GM13977 (cell line): ENCODE measurements around the gene KCNIP3.
A peak's percentile ranks its signal among the peaks of the same experiment; 100 is the strongest.

Experiments used
- DNase-seq: peaks from one replicate; pipeline ENCODE4 v3.0.0; 2012; ENCODE audit warnings: low spot score
- in situ Hi-C: fragments of 300-500 bp; cut with MboI; formaldehyde crosslinking; loops from one replicate; pipeline ENCODE4 v1.12.0; 2022; ENCODE audit warnings: low sequenced_read_pairs, low pct_unique_long_range_greater_than_20kb, mixed read lengths, inconsistent platforms; ENCODE audit not compliant: unreplicated experiment
- TF ChIP-seq, protein P1 (sequence below): IDR thresholded peaks from 2 replicates; pipeline ENCODE4 v1.5.1; 2012; ENCODE audit warnings: mild to moderate bottlenecking, control low read depth; ENCODE audit not compliant: insufficient read depth; ENCODE audit errors: extremely low read depth, missing control alignments

The KCNIP3 gene

DNA sequence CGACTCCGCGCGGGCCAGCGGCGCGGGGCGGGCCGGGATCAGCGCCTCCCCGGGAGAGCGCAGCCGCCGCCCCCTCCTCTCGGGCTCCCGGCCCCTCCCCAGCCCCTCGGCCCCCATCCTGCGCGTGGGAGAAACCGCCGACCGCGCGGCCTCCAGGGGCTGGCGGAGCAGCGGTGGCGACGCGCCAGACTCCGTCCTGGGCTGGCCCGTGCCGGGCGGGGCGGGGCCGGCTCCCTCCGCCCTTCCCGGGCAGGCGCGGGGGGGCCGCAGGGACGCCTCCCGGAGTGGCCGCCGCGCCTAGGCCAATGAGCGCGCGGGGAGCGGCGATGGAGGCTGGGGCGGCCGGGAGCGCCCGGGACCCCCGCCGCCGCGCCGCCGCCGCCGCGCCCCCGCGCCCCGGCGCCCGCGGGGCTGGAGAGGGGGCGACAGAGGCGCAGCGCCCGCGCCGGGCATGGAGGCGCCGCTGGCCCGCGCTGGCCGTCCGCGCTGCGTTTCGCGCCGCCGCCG, 49.1 kb downstream of the KCNIP3 start:
- peak; percentile 66 for DNase-seq
- TF ChIP-seq, protein P1, sequence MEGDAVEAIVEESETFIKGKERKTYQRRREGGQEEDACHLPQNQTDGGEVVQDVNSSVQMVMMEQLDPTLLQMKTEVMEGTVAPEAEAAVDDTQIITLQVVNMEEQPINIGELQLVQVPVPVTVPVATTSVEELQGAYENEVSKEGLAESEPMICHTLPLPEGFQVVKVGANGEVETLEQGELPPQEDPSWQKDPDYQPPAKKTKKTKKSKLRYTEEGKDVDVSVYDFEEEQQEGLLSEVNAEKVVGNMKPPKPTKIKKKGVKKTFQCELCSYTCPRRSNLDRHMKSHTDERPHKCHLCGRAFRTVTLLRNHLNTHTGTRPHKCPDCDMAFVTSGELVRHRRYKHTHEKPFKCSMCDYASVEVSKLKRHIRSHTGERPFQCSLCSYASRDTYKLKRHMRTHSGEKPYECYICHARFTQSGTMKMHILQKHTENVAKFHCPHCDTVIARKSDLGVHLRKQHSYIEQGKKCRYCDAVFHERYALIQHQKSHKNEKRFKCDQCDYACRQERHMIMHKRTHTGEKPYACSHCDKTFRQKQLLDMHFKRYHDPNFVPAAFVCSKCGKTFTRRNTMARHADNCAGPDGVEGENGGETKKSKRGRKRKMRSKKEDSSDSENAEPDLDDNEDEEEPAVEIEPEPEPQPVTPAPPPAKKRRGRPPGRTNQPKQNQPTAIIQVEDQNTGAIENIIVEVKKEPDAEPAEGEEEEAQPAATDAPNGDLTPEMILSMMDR = no peak
- in situ Hi-C loops = no loop called here

DNA sequence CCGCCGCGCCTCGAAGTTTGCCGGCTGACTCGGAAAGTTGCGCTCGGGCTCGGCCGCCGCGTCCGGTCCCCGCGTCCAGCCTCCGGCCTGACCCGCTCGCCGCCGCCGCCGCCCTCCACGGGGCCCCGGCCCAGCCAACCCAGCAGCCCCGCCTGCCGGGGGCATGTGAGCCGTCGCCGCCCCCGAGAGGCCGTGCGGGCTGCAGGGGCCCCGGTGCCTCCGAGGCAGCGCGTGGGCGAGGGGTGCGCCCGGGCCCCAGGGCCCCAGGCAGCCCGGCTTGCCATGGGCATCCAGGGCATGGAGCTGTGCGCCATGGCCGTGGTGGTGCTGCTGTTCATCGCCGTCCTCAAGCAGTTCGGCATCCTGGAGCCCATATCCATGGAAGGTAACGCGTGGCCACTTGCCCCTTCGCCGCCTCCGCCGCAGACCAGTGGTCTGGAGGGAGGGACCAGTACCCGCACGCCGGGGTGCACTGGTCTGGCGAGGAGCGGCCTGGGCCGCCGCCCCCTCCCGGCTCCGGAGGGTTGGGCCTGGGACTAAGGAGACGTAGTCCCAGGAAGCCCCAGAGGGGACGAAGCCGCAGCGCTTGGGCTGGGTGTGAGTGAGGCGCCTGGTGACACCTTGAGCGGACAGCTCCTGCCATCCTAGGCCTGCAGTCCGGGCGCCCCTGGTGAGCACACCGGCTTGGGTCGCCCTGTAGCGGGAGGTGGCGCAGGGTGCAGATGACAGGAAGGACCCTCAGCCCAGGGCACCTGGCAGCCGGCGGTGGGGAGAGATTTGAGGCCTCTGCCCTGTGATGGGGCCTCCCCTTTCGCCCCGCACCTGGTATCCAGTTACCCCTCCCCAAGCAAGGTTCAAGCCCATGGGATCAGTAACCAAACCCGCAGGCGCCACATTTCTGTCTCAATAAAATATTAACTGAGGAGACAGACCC, 49.9 kb downstream of the KCNIP3 start:
- DNase-seq = peak; percentile 48

DNA sequence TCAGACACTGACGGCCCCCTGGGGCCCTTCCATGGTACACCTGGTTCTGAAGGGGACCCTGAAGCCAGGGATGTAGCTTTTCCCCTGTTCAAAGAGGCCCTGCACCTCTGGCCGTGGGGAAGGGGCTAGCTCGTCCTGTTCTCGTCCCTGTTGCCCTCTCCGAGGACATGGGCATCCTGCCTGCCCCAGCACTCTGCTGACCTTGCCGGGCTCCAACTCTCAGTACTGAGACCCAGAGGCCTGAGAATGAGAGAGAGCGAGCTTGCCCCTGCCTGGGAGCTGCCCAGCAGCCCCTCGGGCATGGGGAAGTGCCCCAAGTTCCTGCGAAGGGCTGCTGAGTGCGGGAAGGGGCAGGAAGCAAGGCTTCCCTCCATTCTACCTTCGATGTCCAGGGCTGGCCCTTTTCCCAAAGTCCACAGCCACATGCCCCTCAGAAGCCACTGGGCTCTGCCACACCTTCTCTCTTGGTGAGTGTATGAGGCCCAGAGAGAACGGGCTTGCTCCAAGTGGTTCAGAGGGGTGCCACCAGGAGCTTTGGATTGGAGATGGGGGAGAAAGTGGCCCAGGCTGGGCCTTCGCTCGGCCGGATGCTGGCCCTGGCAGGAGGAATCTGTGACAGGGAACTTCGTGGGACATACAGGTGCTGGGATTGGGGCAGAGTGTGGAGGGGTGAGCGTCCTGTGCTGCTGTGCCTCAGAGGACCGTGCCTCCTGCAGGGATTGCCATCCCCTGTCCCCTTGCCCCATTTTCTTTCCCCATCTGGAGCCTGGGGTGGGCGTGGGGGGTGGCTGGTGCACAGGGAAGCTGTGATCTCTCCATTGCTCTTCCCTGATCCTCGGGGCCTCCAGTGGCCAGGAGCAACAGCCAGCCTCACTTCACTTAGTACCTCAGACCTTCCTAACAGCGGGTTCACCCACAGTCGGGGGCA, 50.8 kb downstream of the KCNIP3 start:
- TF ChIP-seq, protein P1 = no peak
- in situ Hi-C loops = no loop called here
- DNase-seq = no peak

More for the DNA sequence above, 49.9 kb downstream of the KCNIP3 start:
- in situ Hi-C loops = no loop called here
- TF ChIP-seq, protein P1 = no peak

DNA sequence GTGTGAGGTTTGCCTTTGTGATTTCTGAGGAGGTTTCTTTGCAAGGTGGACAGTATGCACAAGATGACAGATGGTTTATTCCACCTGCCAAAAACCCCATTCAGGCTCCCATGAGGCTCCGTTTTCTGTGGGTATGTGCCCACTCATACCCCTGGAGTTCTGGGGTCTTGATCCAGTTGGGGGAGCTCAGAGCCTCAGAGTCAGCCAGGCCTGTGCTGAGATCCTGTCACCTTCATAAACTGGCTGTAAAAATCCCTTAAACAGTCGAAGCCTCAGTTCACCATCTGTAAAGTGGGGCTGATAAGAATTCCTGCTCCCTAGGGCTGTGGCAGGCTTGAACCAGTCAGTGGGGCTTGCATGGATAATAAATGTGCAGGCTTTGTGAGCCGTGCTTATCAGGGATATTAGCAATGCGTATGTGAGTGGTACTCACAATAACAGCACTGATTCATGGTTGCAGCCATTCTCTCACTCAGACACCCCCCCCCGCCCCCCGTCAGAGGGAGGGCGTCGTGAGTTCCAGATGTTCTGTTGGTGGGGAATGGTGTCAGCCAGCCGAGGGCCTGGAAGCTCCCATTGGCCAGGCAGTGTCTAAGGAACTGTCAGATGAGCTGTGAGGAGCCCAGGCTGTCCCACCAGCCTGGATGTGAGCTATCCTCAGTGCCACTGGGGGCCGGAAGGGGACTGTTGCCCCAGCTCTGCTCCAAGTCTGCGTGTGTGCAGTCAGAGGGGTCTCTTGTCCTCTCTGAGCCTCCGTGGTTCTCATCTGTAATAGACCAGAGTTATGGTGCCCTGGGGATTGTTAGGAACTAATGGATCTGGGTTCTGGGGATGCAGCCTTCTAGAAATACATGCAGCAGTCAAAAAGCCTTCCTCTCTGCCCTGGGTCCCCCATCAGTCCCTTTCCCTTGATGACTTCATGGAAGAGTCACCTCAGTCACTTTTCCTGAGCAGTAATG, 51.7 kb downstream of the KCNIP3 start:
- DNase-seq = no peak
- in situ Hi-C loops = no loop called here
- TF ChIP-seq, protein P1 = no peak

DNA sequence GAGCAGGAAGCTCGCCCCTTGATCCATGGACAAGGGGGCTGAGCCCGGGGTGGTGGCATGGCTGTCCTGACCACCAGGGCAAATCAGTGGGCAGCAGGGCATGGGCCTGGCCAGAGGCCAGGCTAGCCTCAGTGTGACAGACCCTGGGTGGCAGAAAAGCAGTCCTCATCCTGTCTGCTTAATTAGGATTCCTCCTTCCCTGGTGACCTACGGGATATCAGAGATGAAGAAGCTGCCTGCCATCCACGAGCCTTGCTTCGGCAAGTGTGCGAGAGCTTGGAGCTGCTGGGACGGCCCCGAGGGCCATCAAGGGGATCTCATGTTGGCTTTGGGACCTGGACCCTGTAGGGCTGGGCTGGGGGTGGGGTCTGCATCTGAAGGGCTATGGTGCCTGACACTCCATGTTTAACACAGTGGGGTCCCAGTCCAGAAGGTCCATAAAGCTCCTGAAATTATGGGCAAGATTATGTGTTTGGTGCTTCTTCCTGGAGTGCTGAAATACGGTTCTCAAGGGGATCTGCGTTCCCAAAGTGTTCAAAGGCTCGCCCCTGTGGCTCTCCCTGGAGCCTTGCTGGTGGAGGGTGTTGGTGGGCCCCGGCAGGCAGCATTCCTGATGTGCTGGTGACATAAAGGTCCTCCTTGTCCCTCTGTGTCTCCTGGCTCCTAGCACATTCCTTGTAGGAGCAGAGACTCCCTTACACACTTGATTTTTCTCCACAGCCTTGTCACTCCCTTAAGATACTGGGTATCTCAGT, 52.6 kb downstream of the KCNIP3 start:
- in situ Hi-C loops = no loop called here
- no peak for DNase-seq
- TF ChIP-seq, protein P1 = no peak
